Coronary artery (tissue), 2 donors: ENCODE measurements around the gene AK8.

Experiments
- DNase-seq: peaks from one replicate; pipeline ENCODE4 v3.0.0-alpha.2; 2017; ENCODE audit warnings: low spot score
- H3K27ac ChIP-seq, 2 donors: fragments of 200-600 bp; sonication (generic); one replicate each; pipeline ENCODE4 v1.5.1; 2016 to 2019
- H3K4me3 ChIP-seq: fragments of 200-600 bp; sonication (generic); 2 replicates; pipeline ENCODE4 v1.5.1; 2016; ENCODE audit warnings: mild to moderate bottlenecking, moderate library complexity
- CTCF ChIP-seq: fragments of 200-600 bp; sonication (generic); IDR thresholded peaks from one replicate; pipeline ENCODE4 v1.5.1; 2019; ENCODE audit warnings: antibody characterized with exemption

Gene AK8

GRCh38 chr9:132898051-132898450 is 20.0 kb upstream of the AK8 start:
- no peak for DNase-seq
- no peak for TF ChIP-seq CTCF
- Histone ChIP-seq H3K27ac (no peak overlapping the region), H3K4me3 (no peak overlapping the region)

- no peak for DNase-seq
- TF ChIP-seq CTCF = no peak
- no peak overlapping the region for H3K27ac ChIP-seq
Observed at GRCh38 chr9:132896906-132897305, 18.8 kb upstream of the AK8 start.

GRCh38 chr9:132896264-132896663 is 18.2 kb upstream of the AK8 start:
- H3K27ac ChIP-seq = no peak overlapping the region
- no peak for DNase-seq
- no peak overlapping the region for H3K4me3 ChIP-seq
- no peak for TF ChIP-seq CTCF

More at GRCh38 chr9:132896906-132897305, 18.8 kb upstream of the AK8 start:
- no peak overlapping the region for H3K4me3 ChIP-seq

GRCh38 chr9:132894862-132895835 is 17.1 kb upstream of the AK8 start:
- no peak overlapping the region for H3K4me3 ChIP-seq
- no peak overlapping the region for H3K27ac ChIP-seq
- no peak for TF ChIP-seq CTCF
- peak; percentile 41 for DNase-seq

GRCh38 chr9:132894346-132894745 is 16.3 kb upstream of the AK8 start:
- H3K27ac ChIP-seq = no peak overlapping the region
- TF ChIP-seq CTCF = no peak
- no peak overlapping the region for H3K4me3 ChIP-seq
- DNase-seq = no peak

- no peak overlapping the region for H3K27ac ChIP-seq
- peak; percentile 57 for DNase-seq
- no peak for TF ChIP-seq CTCF
- H3K4me3 ChIP-seq = no peak overlapping the region
Observed at GRCh38 chr9:132892400-132892799, 14.3 kb upstream of the AK8 start.

- no peak for TF ChIP-seq CTCF
- H3K27ac ChIP-seq = no peak overlapping the region
- DNase-seq = no peak
- H3K4me3 ChIP-seq = no peak overlapping the region
Observed at GRCh38 chr9:132888151-132888550, 10.1 kb upstream of the AK8 start.
